Activated CD4-positive, alpha-beta T cell treated with anti-CD3 and anti-CD28 coated beads, Interleukin-2, amount 50 U/mL, for 4 hours (primary cell): Measurements from ENCODE around the gene VCL.
"Not testable (repeated sequence)": the region's sequence is repeated elsewhere in the genome, so short reads cannot be mapped to it uniquely, and the experiment has no call there.

ENCODE experiments used
- DNase-seq, 2 experiments: peaks; one replicate each; pipeline ENCODE4 v3.0.0-alpha.2; 2020

The VCL gene

GRCh38 chr10:74113546-74113945, 115.6 kb downstream of the VCL start:
- no peak for DNase-seq

- DNase-seq: no peak
Observed at GRCh38 chr10:74114041-74114448, 116.1 kb downstream of the VCL start.

- no peak for DNase-seq
Observed at GRCh38 chr10:74117738-74118137, 119.8 kb downstream of the VCL start.

- no peak for DNase-seq
Observed at GRCh38 chr10:74118804-74119203, 120.9 kb downstream of the VCL start.

GRCh38 chr10:74120911-74121310, 123.0 kb downstream of the VCL start:
- no peak for DNase-seq

GRCh38 chr10:74121368-74121767, 123.5 kb downstream of the VCL start:
- no peak for DNase-seq

- DNase-seq: no peak
Observed at GRCh38 chr10:74122060-74122459, 124.1 kb downstream of the VCL start.

- DNase-seq: no peak
Observed at GRCh38 chr10:74123081-74123480, 125.2 kb downstream of the VCL start.

- no peak for DNase-seq
Observed at GRCh38 chr10:74133923-74134820, 136.3 kb downstream of the VCL start.

GRCh38 chr10:74135452-74135851, 137.5 kb downstream of the VCL start:
- DNase-seq: no peak

- no peak for DNase-seq
Observed at GRCh38 chr10:74137992-74138391, 140.1 kb downstream of the VCL start.

GRCh38 chr10:74138596-74138995, 140.7 kb downstream of the VCL start:
- DNase-seq: not testable (repeated sequence)

- DNase-seq: no peak
Observed at GRCh38 chr10:74139981-74140380, 142.1 kb downstream of the VCL start.

GRCh38 chr10:74140553-74140952, 142.6 kb downstream of the VCL start:
- DNase-seq: no peak

- no peak for DNase-seq
Observed at GRCh38 chr10:74145133-74145532, 147.2 kb downstream of the VCL start.

- DNase-seq: not testable (repeated sequence)
Observed at GRCh38 chr10:74146980-74147379, 149.1 kb downstream of the VCL start.

- DNase-seq: peak; percentile 73 to 76
Observed at GRCh38 chr10:74150204-74150989, 152.5 kb downstream of the VCL start, which contains the start of gene AP3M1. Gene AP3M1 (minus strand): TSS chr10:74150828. CDS start chr10:74138379, 12,449 bp downstream.

GRCh38 chr10:74150990-74151878, 153.3 kb downstream of the VCL start, which contains the start of gene ADK:
Gene ADK (plus strand): TSS chr10:74151221. CDS start chr10:74151279, 58 bp downstream.
- DNase-seq: peak; percentile 100

GRCh38 chr10:74151879-74152722, 154.2 kb downstream of the VCL start:
- no peak for DNase-seq

GRCh38 chr10:74153123-74153522, 155.2 kb downstream of the VCL start:
- no peak for DNase-seq

- no peak for DNase-seq
Observed at GRCh38 chr10:74153676-74154075, 155.8 kb downstream of the VCL start.

GRCh38 chr10:74156919-74157289, 159.0 kb downstream of the VCL start:
- DNase-seq: no peak
